ENCODE results near the gene PRDM2.

- TF ChIP-seq CTCF (IDR thresholded peaks at IDR 0.05) (no peak), POLR2A (IDR thresholded peaks at IDR 0.05) (no peak), EP300 (IDR thresholded peaks at IDR 0.05) (no peak), POLR2AphosphoS5 (IDR thresholded peaks at IDR 0.05) (no peak)
These were observed 14.9 kb downstream of the PRDM2 start for GRCh38 chr1:13714851-13715250.

Measured in suprapubic skin (tissue), 4 donors.